Spinal cord (tissue), 10 donors: ENCODE data around the gene DISP3. TPM values are rescaled to one million over a fixed set of nuclear protein-coding genes. Genes with fewer than 3 reads are reported as not detected.

Source experiments
- DNase-seq, 6 donors: peaks; one replicate each; pipeline versions ENCODE4 v3.0.0 to v3.0.0-alpha.2; 2013 to 2015; ENCODE audit warnings: low spot score in 6 of 6, low read depth in 4 of 6
- H3K27ac ChIP-seq: one replicate; pipeline ENCODE4 v1.5.1; 2013; ENCODE audit warnings: low read depth, low read length, control low read depth
- H3K27me3 ChIP-seq: one replicate; pipeline ENCODE4 v1.6.1; 2013; ENCODE audit warnings: low read length; ENCODE audit not compliant: control insufficient read depth, insufficient read depth
- H3K36me3 ChIP-seq: one replicate; pipeline ENCODE4 v1.6.1; 2013; ENCODE audit warnings: low read length; ENCODE audit not compliant: control insufficient read depth, insufficient read depth
- H3K4me1 ChIP-seq: one replicate; pipeline ENCODE4 v1.6.1; 2013; ENCODE audit warnings: low read length; ENCODE audit not compliant: control insufficient read depth, insufficient read depth
- H3K4me3 ChIP-seq: one replicate; pipeline ENCODE4 v1.5.1; 2013; ENCODE audit warnings: low read depth, low read length, control low read depth
- H3K9me3 ChIP-seq: one replicate; pipeline ENCODE4 v1.6.1; 2013; ENCODE audit warnings: low read length; ENCODE audit not compliant: control insufficient read depth, insufficient read depth
- WGBS: methylation state at CpG from one replicate; pipeline ENCODE4 v1.1.5; 2013; ENCODE audit warnings: missing lambda C conversion rate; ENCODE audit not compliant: insufficient coverage; 5-methylcytosine and 5-hydroxymethylcytosine counted together
- polyA plus RNA-seq, 2 donors: library from polyadenylated mRNA; unstranded; fragments of 120-200 nt; gene quantifications; one replicate each; pipeline ENCODE4 v1.2.1, GENCODE V29; 2013; ENCODE audit not compliant: insufficient read length in 2 of 2
- total RNA-seq, 2 donors: library from RNA; depleted of rRNA in 1 of 2; stranded (reverse); fragments of 120-200 nt in 1 of 2; fragments of >200 nt in 1 of 2; gene quantifications; one replicate each; pipeline versions ENCODE4 v1.2.3 to v1.2.4, GENCODE V29; 2013 to 2014
- donor health status: healthy.

The DISP3 gene
- total and polyA plus RNA-seq, 4 donors: 7.4 to 29.3 (median 18.4) TPM

DNA sequence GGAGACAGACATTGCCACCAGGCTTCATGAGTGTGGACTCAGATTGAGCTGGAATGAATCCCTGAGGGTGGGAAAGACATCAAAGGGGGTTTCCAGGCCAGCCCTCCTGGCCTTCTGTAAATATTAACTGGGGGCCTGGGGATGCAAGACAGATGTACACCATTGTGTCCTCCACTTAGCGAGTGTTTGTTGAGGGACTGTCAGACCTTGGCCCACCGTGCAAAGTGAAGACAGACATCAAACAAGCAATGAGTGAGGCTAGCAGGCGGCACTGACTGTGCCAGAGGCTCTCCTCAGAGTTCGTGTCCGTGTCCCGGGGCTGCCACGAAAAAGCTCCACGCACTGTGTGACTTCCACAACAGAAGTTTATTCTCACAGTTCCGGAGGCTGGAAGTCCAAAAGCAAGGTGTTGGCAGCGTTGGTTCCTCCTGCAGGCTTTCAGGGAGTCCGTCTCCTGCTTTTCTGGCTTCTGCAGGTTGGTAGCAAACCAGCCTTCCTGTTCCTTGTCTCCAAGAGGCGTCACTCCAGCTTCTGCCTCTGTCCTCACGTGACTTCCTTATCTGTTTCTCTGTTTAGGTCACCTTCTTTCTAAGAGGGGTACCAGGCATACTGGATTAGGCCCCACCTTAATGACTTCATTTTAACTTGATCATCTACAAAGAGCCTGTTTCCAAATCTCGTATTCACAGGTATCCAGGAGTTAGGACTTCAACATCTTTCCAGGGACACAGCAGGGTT lies 59.1 kb downstream of the DISP3 start:
- peaks cover 53% of the 10 kb centered on the region for H3K36me3 ChIP-seq
- whole genome bisulfite sequencing: 90% methylated on average over 14 of the region's 14 CpGs
- H3K27me3 ChIP-seq: no peaks in the 10 kb centered on the region
- H3K27ac ChIP-seq: no peak overlapping the region
- H3K4me1 ChIP-seq: peaks cover 28% of the 10 kb centered on the region
- DNase-seq: no peak
- no peaks in the 10 kb centered on the region for H3K9me3 ChIP-seq
- H3K4me3 ChIP-seq: no peak overlapping the region

DNA sequence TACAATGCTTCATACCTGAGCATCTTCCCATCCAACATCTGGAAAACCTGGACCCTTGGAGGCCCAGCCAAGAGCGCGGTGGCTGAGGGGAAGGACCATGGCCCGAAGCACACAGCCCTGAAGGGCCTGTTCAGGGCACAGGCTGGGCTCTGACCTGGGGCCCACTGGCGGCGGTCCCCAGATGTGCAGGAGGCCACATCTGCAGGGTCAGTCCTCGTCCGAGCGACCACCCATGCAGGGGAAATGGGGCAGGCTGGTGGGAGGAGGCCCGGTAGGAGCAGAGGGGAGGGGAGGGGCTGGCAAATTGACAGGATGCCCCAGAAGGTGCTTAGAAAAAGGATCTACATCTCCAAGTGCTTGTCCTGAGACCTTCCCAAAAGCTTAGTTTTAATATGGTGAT lies 59.9 kb downstream of the DISP3 start:
- peaks cover 46% of the 10 kb centered on the region for H3K36me3 ChIP-seq
- 76% methylated on average over 9 of the region's 9 CpGs for WGBS
- peaks cover 28% of the 10 kb centered on the region for H3K4me1 ChIP-seq
- no peak overlapping the region for H3K4me3 ChIP-seq
- DNase-seq: no peak
- H3K27ac ChIP-seq: no peak overlapping the region
- H3K27me3 ChIP-seq: no peaks in the 10 kb centered on the region
- no peaks in the 10 kb centered on the region for H3K9me3 ChIP-seq

DNA sequence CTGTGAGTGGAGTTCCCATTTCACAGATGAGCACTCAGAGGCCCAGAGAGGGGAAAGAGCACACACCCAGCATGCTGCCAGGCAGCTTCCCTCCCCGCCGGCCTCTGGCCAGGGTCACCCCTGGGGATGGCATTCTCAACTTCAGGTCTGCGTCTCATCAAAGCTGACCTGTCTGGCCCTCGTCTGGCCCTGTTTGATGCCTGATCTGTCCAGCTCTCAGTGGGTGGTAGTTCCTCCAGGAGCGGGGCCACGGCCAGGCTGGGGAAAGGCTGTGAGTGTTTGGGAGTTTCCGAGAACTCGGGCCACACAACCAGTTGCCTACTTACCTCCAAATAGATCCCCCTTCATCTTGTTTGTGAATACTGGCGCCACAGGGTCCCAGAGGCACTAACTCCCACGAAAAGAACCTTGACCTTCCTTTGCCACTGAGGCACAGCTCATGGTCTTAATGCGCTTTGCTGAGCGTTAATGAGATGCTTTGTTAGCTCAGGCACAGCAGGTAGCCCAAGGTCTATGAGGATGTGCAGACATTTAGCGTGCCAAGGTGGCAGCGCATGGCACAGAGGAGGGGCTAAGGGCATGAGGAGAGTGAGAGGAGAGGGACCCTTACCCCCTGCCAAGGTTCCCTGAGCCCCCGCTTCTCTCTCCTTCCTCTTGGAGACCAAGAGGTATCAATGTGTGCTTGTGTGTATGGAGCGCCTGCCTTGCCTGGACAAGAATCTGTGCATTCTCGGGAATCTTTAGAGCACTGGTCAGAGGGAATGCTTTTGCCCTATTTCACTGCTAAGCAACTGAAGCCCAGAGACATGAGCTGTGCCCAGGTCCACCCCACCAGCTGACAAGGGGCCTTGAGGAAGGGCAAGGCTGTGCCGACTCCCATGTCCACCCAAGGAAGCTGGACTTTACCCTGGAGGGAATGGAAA lies 61.2 kb downstream of the DISP3 start:
- Histone ChIP-seq H3K36me3 (peaks cover 35% of the 10 kb centered on the region), H3K27me3 (no peaks in the 10 kb centered on the region), H3K27ac (no peak overlapping the region), H3K4me3 (no peak overlapping the region), H3K4me1 (peaks cover 28% of the 10 kb centered on the region), H3K9me3 (no peaks in the 10 kb centered on the region)
- peak in 2 of 6 donors; percentile 29 to 54 for DNase-seq
- 49% methylated on average over 11 of the region's 18 CpGs for WGBS

DNA sequence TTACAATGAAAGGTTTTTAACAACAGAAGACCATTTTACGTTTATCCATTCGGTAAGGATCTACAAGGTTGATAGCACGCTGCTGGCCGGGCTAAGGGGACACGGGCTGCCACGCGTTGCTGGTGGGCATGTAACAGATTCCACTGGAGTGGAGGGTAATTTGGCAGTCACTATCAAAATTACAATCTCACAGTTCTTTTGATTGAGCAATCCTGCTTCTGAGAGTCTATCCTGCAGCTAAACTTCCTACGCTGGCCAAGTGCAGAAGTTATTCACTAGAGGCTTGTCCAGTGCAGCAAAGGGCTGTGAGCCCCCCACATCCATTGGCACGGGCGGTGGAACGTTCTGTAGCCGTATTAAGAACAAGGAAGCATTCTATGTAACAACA lies 61.8 kb downstream of the DISP3 start:
- H3K4me3 ChIP-seq: no peak overlapping the region
- WGBS: 93% methylated on average over 2 of the region's 12 CpGs

DNA sequence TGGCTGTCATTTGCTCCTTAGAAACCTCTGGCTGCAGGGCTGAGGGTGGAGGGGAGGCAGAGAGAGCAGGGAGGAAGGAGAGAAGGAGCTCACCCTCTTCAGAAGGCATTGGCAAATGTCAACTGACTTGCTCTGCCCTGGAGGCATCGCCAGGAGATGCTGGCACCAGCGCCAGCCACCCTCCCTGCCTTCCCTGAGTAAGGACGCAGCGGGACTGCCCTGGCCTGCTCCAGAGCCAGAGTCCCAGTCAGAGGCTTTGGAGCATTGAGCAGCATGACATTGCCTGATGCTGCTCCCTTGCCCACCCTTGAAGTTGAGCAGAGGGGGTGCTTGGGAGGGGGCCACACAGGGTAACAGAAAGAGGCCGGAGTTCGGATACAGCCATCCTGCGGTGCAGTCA lies 62.3 kb downstream of the DISP3 start:
- 82% methylated on average over 7 of the region's 7 CpGs for WGBS
- Histone ChIP-seq H3K4me3 (no peak overlapping the region), H3K4me1 (peaks cover 28% of the 10 kb centered on the region), H3K27me3 (no peaks in the 10 kb centered on the region), H3K9me3 (no peaks in the 10 kb centered on the region), H3K27ac (no peak overlapping the region), H3K36me3 (peaks cover 23% of the 10 kb centered on the region)
- DNase-seq: peak in 2 of 6 donors; percentile 43 to 44

More for the DNA sequence above, 61.8 kb downstream of the DISP3 start:
- Histone ChIP-seq H3K27ac (no peak overlapping the region), H3K9me3 (no peaks in the 10 kb centered on the region), H3K36me3 (peaks cover 28% of the 10 kb centered on the region), H3K27me3 (no peaks in the 10 kb centered on the region), H3K4me1 (peaks cover 28% of the 10 kb centered on the region)
- peak in 1 of 6 donors; percentile 24 for DNase-seq

DNA sequence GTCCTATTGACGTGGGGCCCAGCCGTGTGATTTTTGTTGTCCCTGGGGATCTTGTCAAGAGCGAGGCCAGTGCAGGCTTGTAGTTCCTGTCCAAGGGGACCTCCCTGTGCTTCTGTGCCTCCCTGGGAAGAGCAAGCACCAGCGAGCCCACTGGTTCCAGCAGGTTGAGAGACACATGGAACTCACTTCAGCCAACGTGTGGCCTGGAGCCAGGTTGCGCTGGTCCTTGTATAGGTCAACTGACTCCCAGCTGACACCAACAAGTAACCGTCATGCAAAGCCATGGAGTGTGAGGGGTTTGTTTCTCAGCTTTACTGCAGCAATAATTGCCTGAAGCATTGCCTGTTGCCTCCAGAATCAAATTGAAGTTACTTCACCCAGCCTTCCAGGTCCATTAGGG lies 63.0 kb downstream of the DISP3 start:
- H3K27ac ChIP-seq: no peak overlapping the region
- 68% methylated on average over 6 of the region's 7 CpGs for WGBS

DNA sequence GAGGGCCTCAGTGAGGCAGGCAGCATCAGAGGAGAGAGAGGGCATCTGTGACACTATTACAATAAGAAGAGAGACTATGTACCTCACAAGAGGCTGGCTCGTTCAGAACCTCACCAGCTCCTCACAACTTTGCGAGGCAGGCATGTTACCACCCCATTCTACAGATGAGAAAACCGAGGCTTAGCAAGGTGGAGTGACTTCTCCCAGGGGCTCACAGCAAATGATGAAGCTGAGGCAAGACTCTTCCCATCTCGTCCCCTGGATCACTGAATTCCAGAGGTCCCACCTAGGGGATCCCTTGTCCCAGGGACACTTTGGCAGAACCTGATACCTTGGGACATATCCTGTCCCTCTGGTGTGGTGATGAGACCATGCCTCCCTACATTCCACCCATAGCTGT lies 64.4 kb downstream of the DISP3 start:
- Histone ChIP-seq H3K4me3 (no peak overlapping the region), H3K4me1 (peaks cover 28% of the 10 kb centered on the region), H3K27me3 (no peaks in the 10 kb centered on the region), H3K9me3 (no peaks in the 10 kb centered on the region), H3K36me3 (peaks cover 6% of the 10 kb centered on the region), H3K27ac (no peak overlapping the region)
- 84% methylated on average over 4 of the region's 4 CpGs for WGBS
- no peak for DNase-seq

More for the DNA sequence above, 63.0 kb downstream of the DISP3 start:
- H3K9me3 ChIP-seq: no peaks in the 10 kb centered on the region
- no peak for DNase-seq
- H3K4me1 ChIP-seq: peaks cover 28% of the 10 kb centered on the region
- H3K36me3 ChIP-seq: peaks cover 16% of the 10 kb centered on the region
- H3K4me3 ChIP-seq: no peak overlapping the region
- H3K27me3 ChIP-seq: no peaks in the 10 kb centered on the region

DNA sequence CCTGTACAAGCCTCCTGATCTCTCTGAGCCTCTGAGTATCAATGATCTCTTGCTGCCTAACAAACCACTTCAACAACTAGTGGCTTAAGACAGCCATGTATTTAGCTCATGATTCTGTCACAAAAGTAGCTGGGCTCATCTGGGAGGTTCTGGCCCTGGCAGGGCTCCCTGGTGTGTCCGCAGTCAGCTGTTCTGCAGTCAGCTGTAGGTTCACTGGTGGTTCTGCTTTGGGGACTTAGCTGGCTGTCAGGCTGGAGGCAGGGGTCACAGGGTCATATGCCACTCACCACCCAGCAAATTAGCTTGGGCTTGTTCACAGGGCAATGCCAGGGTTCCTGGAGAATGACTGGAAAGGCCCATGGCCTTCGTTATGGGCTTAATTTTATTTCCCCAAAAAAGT lies 64.8 kb downstream of the DISP3 start:
- peaks cover 1% of the 10 kb centered on the region for H3K36me3 ChIP-seq

DNA sequence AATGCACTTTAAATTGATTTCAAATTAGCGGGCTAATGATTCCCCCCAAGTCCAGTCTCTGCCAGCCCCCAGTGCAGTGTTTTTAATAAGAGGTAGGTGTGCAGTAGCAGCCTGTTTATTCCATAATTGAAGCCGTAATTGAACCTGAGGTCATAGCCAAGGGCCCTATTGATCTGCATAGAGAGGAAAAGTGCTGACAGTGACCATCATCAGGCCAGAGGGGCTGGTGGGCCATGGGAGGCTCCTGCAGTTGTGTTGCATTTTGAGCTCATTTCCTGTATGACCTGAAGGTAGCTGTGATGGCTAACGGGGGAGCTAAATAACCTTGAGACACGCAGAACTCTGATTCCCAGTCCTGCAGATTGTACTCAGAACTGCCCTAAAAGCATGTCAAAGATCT lies 67.5 kb downstream of the DISP3 start:
- peaks cover under 1% of the 10 kb centered on the region for H3K4me1 ChIP-seq
- WGBS: 88% methylated on average over 2 of the region's 4 CpGs
- H3K27me3 ChIP-seq: peaks cover 3% of the 10 kb centered on the region
- no peak overlapping the region for H3K4me3 ChIP-seq
- no peaks in the 10 kb centered on the region for H3K36me3 ChIP-seq
- peak in 1 of 6 donors; percentile 53 for DNase-seq
- no peaks in the 10 kb centered on the region for H3K9me3 ChIP-seq
- H3K27ac ChIP-seq: no peak overlapping the region

More for the DNA sequence above, 64.8 kb downstream of the DISP3 start:
- Histone ChIP-seq H3K9me3 (no peaks in the 10 kb centered on the region), H3K27ac (no peak overlapping the region), H3K4me3 (no peak overlapping the region), H3K4me1 (peaks cover 26% of the 10 kb centered on the region), H3K27me3 (no peaks in the 10 kb centered on the region)
- DNase-seq: no peak
- WGBS: 73% methylated on average over 2 of the region's 2 CpGs
